Nucleus accumbens (tissue), 56 donors: ENCODE measurements around the gene SRC.

Experiments
- DNase-seq, 56 donors: peaks; one replicate each; lab custom pipeline; 2025; lab: John Stamatoyannopoulos, UW

SRC gene

GRCh38 chr20:37378785-37379598 lies 33.1 kb downstream of the SRC start:
- no peak for DNase-seq

GRCh38 chr20:37379967-37380828 lies 34.3 kb downstream of the SRC start:
- DNase-seq: no peak

GRCh38 chr20:37380864-37381579 lies 35.1 kb downstream of the SRC start:
- DNase-seq: no peak

GRCh38 chr20:37381621-37382471 lies 35.9 kb downstream of the SRC start:
- DNase-seq: no peak

GRCh38 chr20:37382482-37383120 lies 36.7 kb downstream of the SRC start:
- DNase-seq: no peak

GRCh38 chr20:37383229-37383989 lies 37.5 kb downstream of the SRC start:
- DNase-seq: no peak

- DNase-seq: peak in 25 of 56 donors; percentile 7 to 67 (median 23)
Measured at GRCh38 chr20:37384683-37385174, 38.8 kb downstream of the SRC start.

GRCh38 chr20:37385176-37385575 lies 39.2 kb downstream of the SRC start:
- no peak for DNase-seq

- DNase-seq: peak in 1 of 56 donors; percentile 10
Measured at GRCh38 chr20:37385659-37386504, 39.9 kb downstream of the SRC start.

GRCh38 chr20:37386505-37387251 lies 40.7 kb downstream of the SRC start:
- DNase-seq: no peak

- DNase-seq: no peak
Measured at GRCh38 chr20:37387519-37388269, 41.8 kb downstream of the SRC start.

- DNase-seq: no peak
Measured at GRCh38 chr20:37388831-37389230, 42.9 kb downstream of the SRC start.

- no peak for DNase-seq
Measured at GRCh38 chr20:37389241-37389747, 43.4 kb downstream of the SRC start.

GRCh38 chr20:37389844-37390275 lies 43.9 kb downstream of the SRC start:
- no peak for DNase-seq

GRCh38 chr20:37390503-37390890 lies 44.6 kb downstream of the SRC start:
- DNase-seq: no peak
